ENCODE data around the gene GSG1L. TPM values are rescaled to one million over a fixed set of nuclear protein-coding genes. Genes with fewer than 3 reads are reported as not detected.
"Not testable (repeated sequence)": the region's sequence is repeated elsewhere in the genome, so short reads cannot be mapped to it uniquely, and the experiment has no call there.

GSG1L gene
- polyA plus RNA-seq, 3 donors, result 0.35 to 0.75 (median 0.48) TPM

GRCh38 chr16:27748868-27749546, 314.5 kb downstream of the GSG1L start:
- DNase-seq (ENCODE audit: low read depth in 3 of 3, low spot score in 2 of 3), result no peak

- DNase-seq (ENCODE audit: low read depth in 3 of 3, low spot score in 2 of 3), result no peak
Observed at GRCh38 chr16:27747946-27748345, 315.6 kb downstream of the GSG1L start.

GRCh38 chr16:27746076-27746855, 317.2 kb downstream of the GSG1L start:
- no peak for DNase-seq (ENCODE audit: low read depth in 3 of 3, low spot score in 2 of 3)

- no peak for DNase-seq (ENCODE audit: low read depth in 3 of 3, low spot score in 2 of 3)
Observed at GRCh38 chr16:27745348-27745747, 318.2 kb downstream of the GSG1L start.

GRCh38 chr16:27743963-27744362, 319.6 kb downstream of the GSG1L start:
- DNase-seq (ENCODE audit: low read depth in 3 of 3, low spot score in 2 of 3), result no peak

- DNase-seq (ENCODE audit: low read depth in 3 of 3, low spot score in 2 of 3), result not testable (repeated sequence)
Observed at GRCh38 chr16:27743001-27743400, 320.5 kb downstream of the GSG1L start.

GRCh38 chr16:27742333-27742732, 321.2 kb downstream of the GSG1L start:
- no peak for DNase-seq (ENCODE audit: low read depth in 3 of 3, low spot score in 2 of 3)

- DNase-seq (ENCODE audit: low read depth in 3 of 3, low spot score in 2 of 3), result no peak
Observed at GRCh38 chr16:27740496-27741201, 322.9 kb downstream of the GSG1L start.

- no peak for DNase-seq (ENCODE audit: low read depth in 3 of 3, low spot score in 2 of 3)
Observed at GRCh38 chr16:27739606-27740357, 323.7 kb downstream of the GSG1L start.

GRCh38 chr16:27738596-27738995, 324.9 kb downstream of the GSG1L start:
- no peak for DNase-seq (ENCODE audit: low read depth in 3 of 3, low spot score in 2 of 3)

Other genes with a start within 250 kb of the GSG1L start
- gene XPO6, start 148.3 kb upstream of the GSG1L start, polyA plus RNA-seq (ENCODE audit: insufficient read length in 3 of 3), result 10 to 100 TPM; 70.3 to 75.1 (median 73.7) TPM
- gene SBK1, start 228.8 kb upstream of the GSG1L start, polyA plus RNA-seq (ENCODE audit: insufficient read length in 3 of 3), result 10 to 100 TPM; 14.1 to 15.4 (median 14.2) TPM

Data from right renal cortex interstitium (tissue), 3 donors.